HG03066 (cell line): ENCODE results near the gene RIPK4.

ENCODE experiments used
- ATAC-seq: cut with Tn5 transposase; IDR thresholded peaks from one replicate; pipeline ENCODE4 v1.9.1; 2021; ENCODE audit warnings: low read depth; ENCODE audit not compliant: unreplicated experiment

RIPK4 gene

DNA sequence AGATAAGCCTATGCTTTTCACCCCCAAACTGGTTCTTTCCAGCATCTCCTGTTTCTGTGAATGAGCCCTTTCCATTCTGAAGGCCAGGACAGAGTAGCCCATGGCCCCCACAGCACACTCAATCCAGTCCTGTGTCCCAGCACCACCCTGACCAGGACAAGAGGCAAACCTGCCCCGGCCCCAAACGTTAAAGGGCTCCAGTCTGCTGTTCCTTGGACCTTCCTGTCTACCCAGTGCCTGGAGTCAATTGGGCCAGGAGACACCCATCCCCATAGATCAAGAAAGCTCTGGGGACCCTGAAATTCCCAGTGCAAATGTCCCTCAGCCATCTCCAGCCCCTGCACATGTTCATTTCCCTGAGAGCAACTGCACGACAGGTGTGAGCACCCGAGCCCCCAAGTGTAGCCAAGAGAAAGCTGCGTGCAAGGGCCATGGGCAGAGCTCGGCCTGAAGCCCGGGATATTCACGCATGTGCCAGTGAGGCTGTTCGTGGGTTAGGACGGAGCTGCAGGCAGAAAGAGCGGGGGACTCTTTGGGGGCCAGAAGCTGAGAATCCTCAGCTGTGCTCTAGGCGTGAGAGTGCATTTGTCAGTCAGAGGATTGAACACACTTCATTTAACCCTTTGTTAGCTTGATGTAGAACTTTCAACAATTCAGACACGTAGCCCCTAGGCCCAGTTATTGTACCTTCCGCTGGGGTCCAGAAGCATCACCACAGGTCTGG, 4.2 kb upstream of the RIPK4 start:
- no peak for ATAC-seq

- ATAC-seq = no peak
Observed at GRCh38 chr21:41769933-41770332, 3.1 kb upstream of the RIPK4 start.

GRCh38 chr21:41769521-41769920, 2.7 kb upstream of the RIPK4 start:
- ATAC-seq = no peak

DNA sequence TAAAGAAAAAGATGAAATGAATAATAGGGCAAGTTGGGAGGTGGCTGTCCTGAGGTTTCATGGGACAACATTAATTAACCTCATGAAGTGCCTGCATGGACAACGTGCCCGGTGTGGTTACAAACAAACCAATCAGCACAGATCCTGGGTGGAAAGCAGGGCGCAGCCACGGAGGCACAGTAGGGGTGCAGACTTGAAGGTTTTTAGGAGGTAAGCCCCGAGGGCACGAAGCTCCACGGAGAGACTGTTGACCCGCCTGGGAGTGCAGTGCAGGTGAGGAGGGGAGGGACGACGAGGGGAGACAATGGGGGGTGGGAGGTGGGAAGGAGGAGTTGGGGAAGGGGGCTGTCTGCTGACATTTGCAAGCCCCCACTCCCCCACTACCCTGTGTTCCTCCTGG, 2.3 kb upstream of the RIPK4 start:
- no peak for ATAC-seq

- no peak for ATAC-seq
Observed at GRCh38 chr21:41768437-41769042, 1.7 kb upstream of the RIPK4 start.

GRCh38 chr21:41767606-41768436, 969 bp upstream of the RIPK4 start:
- ATAC-seq = no peak

- no peak for ATAC-seq
Observed at GRCh38 chr21:41765973-41766882, 624 bp downstream of the RIPK4 start.

GRCh38 chr21:41765420-41765821, 1.4 kb downstream of the RIPK4 start:
- no peak for ATAC-seq

- ATAC-seq = no peak
Observed at GRCh38 chr21:41764558-41765419, 2.1 kb downstream of the RIPK4 start.

GRCh38 chr21:41763996-41764395, 2.9 kb downstream of the RIPK4 start:
- ATAC-seq = no peak

- no peak for ATAC-seq
Observed at GRCh38 chr21:41763398-41763931, 3.4 kb downstream of the RIPK4 start.

DNA sequence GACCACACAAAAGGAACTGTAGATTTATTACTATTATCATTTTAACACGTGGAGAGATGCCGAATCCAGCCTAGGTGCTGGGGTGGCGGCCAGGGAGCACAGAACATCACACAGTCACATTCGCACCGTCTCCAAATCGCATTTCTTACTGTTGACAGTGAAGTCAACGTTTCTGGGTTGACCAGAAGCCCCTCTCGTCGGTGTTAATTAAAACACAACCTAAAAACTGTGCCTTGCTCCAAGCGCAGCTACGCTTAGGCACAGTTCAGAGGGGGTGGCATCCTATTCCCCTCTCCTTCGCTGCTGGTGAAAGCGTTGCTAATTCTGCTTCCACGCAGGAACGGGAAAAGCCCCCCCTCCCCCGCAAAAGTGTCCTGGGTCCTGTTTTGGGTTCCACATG, 4.1 kb downstream of the RIPK4 start:
- no peak for ATAC-seq

DNA sequence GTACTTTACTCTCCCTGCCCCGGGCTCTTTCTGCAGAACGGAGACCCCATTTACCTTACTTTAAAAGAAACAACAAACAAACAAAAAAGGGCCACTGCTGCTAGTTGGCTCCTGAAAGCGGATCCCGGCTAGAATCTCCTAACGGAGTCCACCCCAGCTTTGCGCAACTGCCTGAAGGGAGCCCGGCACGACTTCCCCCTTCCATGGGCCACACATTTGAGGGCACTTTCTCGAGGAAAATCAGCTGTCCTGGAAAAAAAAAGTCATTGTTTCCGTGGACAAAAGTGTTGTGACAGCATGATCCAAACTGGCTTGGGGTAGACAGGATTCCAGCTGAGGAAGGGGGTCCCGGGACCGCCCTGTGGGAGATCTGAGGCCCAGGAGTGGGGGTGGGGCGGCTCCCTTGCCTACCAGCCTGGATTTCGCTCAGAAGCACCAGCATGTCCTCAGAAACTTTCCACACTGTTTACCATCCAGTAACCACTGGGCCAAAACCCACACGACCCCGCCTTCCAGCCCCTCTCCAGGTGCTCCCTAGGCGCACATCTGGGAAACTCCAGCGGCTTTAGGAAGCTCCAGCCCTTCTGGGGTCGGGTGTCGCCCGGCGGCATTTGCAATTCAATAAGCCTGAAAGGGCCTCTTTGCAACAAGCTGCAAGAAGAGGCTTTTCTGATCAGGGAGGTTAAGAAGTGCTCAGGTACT, 4.8 kb downstream of the RIPK4 start:
- no peak for ATAC-seq

DNA sequence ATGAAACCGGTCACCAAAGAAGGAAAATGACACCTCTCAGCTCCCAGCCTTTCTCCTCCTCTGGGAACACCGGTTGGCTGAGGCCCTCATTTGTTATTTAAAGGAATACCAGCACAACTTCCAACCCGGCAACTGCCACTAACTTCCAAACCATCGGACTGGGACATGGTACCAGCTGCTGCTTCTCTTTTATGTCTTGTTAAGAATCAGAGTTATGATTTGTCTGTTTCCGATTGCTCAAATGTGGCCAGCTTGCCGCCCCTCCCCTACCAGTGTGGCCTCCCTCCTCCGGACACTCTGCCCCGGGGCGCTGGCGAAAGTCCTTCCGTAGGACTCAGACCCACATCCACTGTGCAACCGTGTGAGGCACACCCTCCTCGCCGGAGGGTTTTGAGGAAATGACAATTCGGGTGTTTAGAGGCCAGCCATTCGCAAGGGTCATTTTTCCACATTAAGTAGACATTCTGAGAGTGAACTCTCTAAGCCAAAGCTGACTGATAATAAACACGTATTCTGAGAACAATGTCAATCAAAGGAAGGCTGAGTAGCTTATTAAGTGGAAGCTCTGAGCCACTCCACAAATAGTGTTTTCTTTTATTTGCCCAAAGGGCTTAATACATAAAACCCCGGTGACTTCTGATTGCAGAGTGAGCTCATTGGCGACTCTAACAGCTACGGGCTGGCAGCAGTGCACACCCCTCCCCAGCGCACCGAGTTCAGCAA, 5.5 kb downstream of the RIPK4 start:
- no peak for ATAC-seq

- no peak for ATAC-seq
Observed at GRCh38 chr21:41760411-41760810, 6.4 kb downstream of the RIPK4 start.

DNA sequence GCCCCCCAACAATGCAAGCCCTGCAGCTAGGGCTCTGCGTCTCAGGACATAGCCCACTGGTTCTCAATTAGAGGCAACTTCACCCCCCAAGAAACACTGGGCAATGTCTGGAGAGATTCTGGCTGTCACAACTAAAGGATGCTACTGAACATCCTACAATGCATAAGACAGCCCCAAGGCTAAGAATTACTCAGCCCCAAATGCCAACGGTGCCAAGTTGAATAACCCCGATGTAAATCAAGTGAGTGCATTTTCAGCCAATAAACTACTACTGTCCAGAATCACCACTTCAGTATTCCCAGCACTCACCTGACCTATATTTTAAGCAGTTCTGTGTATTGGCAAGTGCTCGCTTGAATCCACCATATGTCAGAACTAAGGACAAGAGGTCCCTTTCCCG, 6.9 kb downstream of the RIPK4 start:
- no peak for ATAC-seq

DNA sequence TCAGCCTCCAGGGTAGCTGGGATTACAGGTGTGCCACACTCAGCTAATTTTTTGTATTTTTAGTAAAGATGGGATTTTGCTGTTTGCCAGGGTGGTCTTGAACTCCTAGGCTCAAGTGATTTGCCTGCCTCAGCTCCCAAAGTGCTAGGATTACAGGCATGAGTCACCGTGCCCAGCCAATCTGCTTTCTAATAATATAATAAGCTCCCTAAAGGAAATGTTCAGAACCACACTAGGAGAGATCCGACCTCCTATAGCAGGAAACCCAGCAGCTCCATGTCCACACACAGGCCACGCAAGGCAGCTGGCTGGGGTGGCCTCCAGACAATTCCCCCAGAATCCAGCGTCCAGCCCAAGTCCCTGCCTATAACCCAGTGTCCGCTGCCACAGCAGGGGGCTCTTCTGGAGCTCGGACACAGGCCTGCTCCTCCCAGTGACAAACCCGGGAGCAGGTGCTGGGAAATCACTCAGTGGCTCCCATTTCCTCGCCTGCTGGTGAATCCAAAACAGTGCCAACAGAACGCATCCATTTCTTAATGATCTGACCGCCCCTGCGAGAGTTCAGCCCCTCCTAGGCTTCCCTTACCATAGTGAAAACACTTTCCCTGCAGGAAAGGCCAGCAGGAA, 7.5 kb downstream of the RIPK4 start:
- no peak for ATAC-seq

DNA sequence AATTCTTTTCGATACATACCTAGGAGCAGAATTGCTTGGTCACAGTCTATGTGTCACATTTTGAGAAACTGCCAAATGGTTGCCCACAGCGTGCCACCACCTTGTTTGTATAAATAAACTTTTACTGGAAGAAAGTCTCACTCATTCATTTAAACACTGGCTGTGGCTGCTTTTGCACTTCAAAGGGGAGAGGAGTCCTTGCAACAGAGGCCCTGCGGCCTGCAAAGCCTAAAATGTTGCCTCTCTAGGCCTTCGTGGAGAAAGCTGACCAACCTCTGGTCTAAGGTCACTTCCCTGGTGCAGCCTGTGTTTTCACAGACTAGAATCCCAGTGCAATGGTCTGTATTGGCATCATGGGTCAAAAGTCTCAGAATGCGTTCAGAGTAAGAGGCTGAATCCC, 8.3 kb downstream of the RIPK4 start:
- ATAC-seq = no peak
